Panc1 (cell line): ENCODE measurements around the gene LRMDA.

Experiments used
- POLR2AphosphoS5 ChIP-seq: IDR thresholded peaks from 2 replicates; pipeline ENCODE4 v1.6.1; 2012; ENCODE audit warnings: mild to moderate bottlenecking, low read depth, low read length, moderate library complexity
- SIN3A ChIP-seq: IDR thresholded peaks from 2 replicates; pipeline ENCODE4 v1.6.1; 2012; ENCODE audit warnings: low read depth, mild to moderate bottlenecking, low read length, moderate library complexity, borderline replicate concordance; ENCODE audit not compliant: insufficient read depth
- TF ChIP-seq, protein P1 (sequence below): fragments of 450-650 bp; IDR thresholded peaks from 2 replicates; pipeline ENCODE4 v1.5.1; 2017; ENCODE audit warnings: mild to moderate bottlenecking

DNA sequence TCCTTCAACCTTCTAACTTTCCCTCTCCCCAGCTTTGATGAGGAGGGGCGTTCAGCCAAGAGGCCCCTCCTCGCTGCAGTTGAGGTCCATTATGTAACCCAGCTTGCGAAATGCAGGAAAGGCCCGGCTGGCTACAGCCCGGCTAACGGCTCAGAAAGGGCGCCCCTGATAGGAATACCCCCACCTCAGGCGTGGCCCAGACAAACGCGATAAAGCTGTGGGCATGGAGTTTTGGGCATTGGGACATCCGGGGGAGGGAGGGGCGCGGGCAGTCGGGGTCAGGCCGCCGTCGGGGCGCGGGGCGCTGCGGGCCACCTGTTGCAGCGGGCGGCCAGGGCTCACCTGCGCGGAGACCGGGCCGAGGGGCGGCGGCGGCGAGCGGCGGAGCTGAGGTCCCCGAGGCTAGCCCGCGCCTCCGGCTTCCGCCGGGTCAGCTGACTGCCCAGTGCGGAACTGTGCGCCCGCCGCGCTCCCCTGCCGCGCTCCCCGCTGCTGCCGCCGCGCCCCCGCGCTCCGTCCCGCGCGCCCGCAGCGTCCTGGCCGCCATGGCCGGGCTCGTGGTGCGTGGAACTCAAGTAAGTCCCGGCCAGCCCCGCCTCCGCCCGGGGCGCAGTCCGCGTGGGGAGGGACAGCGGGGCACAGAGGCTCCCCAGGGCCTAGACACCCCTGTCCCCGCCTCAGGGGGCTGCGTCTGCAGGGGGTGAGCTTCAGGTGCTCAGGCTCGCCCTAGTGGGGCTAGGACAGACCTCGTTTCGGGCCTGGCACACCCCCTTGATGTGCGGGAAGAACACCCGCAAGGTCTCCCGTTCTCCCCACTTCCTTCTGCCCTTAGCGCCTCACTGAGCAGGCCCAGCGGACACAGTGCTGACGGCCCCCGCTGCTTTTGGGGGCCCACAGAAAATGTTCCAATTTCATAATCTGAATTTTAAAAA is at the start of gene LRMDA:
- TF ChIP-seq POLR2AphosphoS5, result no peak
- TF ChIP-seq, protein P1, sequence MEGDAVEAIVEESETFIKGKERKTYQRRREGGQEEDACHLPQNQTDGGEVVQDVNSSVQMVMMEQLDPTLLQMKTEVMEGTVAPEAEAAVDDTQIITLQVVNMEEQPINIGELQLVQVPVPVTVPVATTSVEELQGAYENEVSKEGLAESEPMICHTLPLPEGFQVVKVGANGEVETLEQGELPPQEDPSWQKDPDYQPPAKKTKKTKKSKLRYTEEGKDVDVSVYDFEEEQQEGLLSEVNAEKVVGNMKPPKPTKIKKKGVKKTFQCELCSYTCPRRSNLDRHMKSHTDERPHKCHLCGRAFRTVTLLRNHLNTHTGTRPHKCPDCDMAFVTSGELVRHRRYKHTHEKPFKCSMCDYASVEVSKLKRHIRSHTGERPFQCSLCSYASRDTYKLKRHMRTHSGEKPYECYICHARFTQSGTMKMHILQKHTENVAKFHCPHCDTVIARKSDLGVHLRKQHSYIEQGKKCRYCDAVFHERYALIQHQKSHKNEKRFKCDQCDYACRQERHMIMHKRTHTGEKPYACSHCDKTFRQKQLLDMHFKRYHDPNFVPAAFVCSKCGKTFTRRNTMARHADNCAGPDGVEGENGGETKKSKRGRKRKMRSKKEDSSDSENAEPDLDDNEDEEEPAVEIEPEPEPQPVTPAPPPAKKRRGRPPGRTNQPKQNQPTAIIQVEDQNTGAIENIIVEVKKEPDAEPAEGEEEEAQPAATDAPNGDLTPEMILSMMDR, result no peak
- no peak for TF ChIP-seq SIN3A
